ENCODE results near the gene SLC8A3. TPM values are rescaled to one million over a fixed set of nuclear protein-coding genes. Genes with fewer than 3 reads are reported as not detected.

SLC8A3 gene
- total and polyA plus RNA-seq, 2 of the 13 experiments (the other 11 are each of a cell fraction or from before 2014, with no cell fraction given): 0.01 to 0.02 TPM

- TF ChIP-seq E2F5 (CRISPR knock-in tag; conservative IDR thresholded peaks at IDR 0.05) (no peak), ZNF710 (CRISPR knock-in tag; IDR thresholded peaks at IDR 0.05; ENCODE audit: borderline replicate concordance) (peak; percentile 81), ESRRA (CRISPR knock-in tag; IDR thresholded peaks at IDR 0.05; ENCODE audit: low read depth) (no peak), SOX5 (CRISPR knock-in tag; IDR thresholded peaks at IDR 0.05; ENCODE audit: borderline replicate concordance) (peak; percentile 90), KAT8 (CRISPR knock-in tag; IDR thresholded peaks at IDR 0.05) (peak; percentile 20; the same call in 1 of the 2 replicates), ZFP37 (CRISPR knock-in tag; IDR thresholded peaks at IDR 0.05; ENCODE audit: borderline replicate concordance) (no peak), HNF1A (IDR thresholded peaks at IDR 0.05; ENCODE audit: low read depth) (peak; percentile 89), HNF1A (CRISPR knock-in tag; IDR thresholded peaks at IDR 0.05; ENCODE audit: borderline replicate concordance) (peak; percentile 95), MED13 (CRISPR knock-in tag; IDR thresholded peaks at IDR 0.05) (peak; percentile 33; the same call in 1 of the 2 replicates), HMG20A (CRISPR knock-in tag; IDR thresholded peaks at IDR 0.05; ENCODE audit: borderline replicate concordance) (peak; percentile 49; the same call in 1 of the 2 replicates), NFIC (IDR thresholded peaks at IDR 0.05; ENCODE audit: low read length) (peak; percentile 80; the same call in 1 of the 2 replicates), ZGPAT (CRISPR knock-in tag; IDR thresholded peaks at IDR 0.05) (peak; percentile 54; the same call in 1 of the 2 replicates), ARID5B (CRISPR knock-in tag; IDR thresholded peaks at IDR 0.05) (peak; percentile 86), LCORL (IDR thresholded peaks at IDR 0.05) (no peak), LCORL (CRISPR knock-in tag; IDR thresholded peaks at IDR 0.05) (0 out of 2 replicates have a peak, but pooled peaks have one; percentile 27), POLR2G (IDR thresholded peaks at IDR 0.05; ENCODE audit: low read depth, low read length) (peak; percentile 40; the same call in 1 of the 2 replicates), SIX1 (CRISPR knock-in tag; IDR thresholded peaks at IDR 0.05; ENCODE audit: borderline replicate concordance) (0 out of 2 replicates have a peak, but pooled peaks have one; percentile 18)
These were observed 141.0 kb downstream of the SLC8A3 start (continued) for GRCh38 chr14:70047598-70048312.
